ENCODE results near the gene FIGNL2.

The FIGNL2 gene

GRCh38 chr12:51836041-51836826 lies 12.3 kb downstream of the FIGNL2 start:
- Histone ChIP-seq H3K4me3 (ENCODE audit: low read depth, low read length, poor library complexity, severe bottlenecking) (no peak overlapping the region), H3K9me3 (ENCODE audit: low read length) (no peaks in the 10 kb centered on the region), H3K27me3 (ENCODE audit: insufficient read depth, low read length) (0 out of 2 replicates have a peak, but pooled peaks cover 6% of the 10 kb centered on the region), H3K27ac (ENCODE audit: low read depth, low read length, poor library complexity, severe bottlenecking) (no peak overlapping the region), H2AFZ (ENCODE audit: low read length) (no peak overlapping the region), H3F3A (ENCODE audit: insufficient read depth, low read length) (no peaks in the 10 kb centered on the region), H3K4me1 (ENCODE audit: insufficient read depth, low read length, severe bottlenecking) (no peaks in the 10 kb centered on the region), H3K4me2 (ENCODE audit: low read length) (no peak overlapping the region), H4K20me1 (ENCODE audit: insufficient read depth, low read length) (no peaks in the 10 kb centered on the region), H3K9ac (ENCODE audit: low read length) (no peak overlapping the region), H3K9me2 (ENCODE audit: low read depth, low read length) (no peaks in the 10 kb centered on the region), H3K36me3 (ENCODE audit: insufficient read depth, low read length) (no peaks in the 10 kb centered on the region), H3K79me2 (ENCODE audit: insufficient read depth, low read length) (no peaks in the 10 kb centered on the region)
- no peak for TF ChIP-seq EZH2 (IDR thresholded peaks at IDR 0.05; ENCODE audit: borderline replicate concordance, low read length)
- TF ChIP-seq, protein P1, sequence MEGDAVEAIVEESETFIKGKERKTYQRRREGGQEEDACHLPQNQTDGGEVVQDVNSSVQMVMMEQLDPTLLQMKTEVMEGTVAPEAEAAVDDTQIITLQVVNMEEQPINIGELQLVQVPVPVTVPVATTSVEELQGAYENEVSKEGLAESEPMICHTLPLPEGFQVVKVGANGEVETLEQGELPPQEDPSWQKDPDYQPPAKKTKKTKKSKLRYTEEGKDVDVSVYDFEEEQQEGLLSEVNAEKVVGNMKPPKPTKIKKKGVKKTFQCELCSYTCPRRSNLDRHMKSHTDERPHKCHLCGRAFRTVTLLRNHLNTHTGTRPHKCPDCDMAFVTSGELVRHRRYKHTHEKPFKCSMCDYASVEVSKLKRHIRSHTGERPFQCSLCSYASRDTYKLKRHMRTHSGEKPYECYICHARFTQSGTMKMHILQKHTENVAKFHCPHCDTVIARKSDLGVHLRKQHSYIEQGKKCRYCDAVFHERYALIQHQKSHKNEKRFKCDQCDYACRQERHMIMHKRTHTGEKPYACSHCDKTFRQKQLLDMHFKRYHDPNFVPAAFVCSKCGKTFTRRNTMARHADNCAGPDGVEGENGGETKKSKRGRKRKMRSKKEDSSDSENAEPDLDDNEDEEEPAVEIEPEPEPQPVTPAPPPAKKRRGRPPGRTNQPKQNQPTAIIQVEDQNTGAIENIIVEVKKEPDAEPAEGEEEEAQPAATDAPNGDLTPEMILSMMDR (IDR thresholded peaks at IDR 0.05; ENCODE audit: low read length) = no peak

DNA sequence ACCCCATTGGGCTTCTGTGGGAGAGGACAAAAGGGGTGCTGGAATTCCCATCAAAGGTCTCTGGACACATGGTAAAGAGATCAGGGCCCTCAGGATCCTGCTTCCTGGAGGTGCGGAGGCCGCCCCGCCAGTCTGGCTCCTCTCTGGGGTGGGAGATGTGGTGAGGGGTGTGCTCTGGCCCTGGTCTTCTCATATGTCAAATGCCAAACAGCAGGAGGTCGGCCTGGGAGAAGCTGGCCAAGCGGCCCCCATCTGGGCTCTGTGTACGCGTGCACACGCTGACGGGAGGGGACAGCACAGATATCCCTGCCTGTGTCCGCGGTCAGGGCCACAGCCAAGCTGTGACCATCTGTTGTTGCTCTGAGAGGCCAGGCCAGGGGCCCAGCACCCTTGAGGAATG lies 14.1 kb downstream of the FIGNL2 start:
- H3K9ac ChIP-seq (ENCODE audit: low read length) = no peak overlapping the region
- no peak overlapping the region for H3K4me2 ChIP-seq (ENCODE audit: low read length)
- no peaks in the 10 kb centered on the region for H3K9me2 ChIP-seq (ENCODE audit: low read depth, low read length)
- TF ChIP-seq, protein P1 (IDR thresholded peaks at IDR 0.05; ENCODE audit: low read length) = no peak
- no peak for TF ChIP-seq EZH2 (IDR thresholded peaks at IDR 0.05; ENCODE audit: borderline replicate concordance, low read length)
- H4K20me1 ChIP-seq (ENCODE audit: insufficient read depth, low read length) = no peaks in the 10 kb centered on the region
- H3K9me3 ChIP-seq (ENCODE audit: low read length) = no peaks in the 10 kb centered on the region
- H3K79me2 ChIP-seq (ENCODE audit: insufficient read depth, low read length) = no peaks in the 10 kb centered on the region
- H3K27me3 ChIP-seq (ENCODE audit: insufficient read depth, low read length) = 0 out of 2 replicates have a peak, but pooled peaks cover 6% of the 10 kb centered on the region
- no peak overlapping the region for H3K4me3 ChIP-seq (ENCODE audit: low read depth, low read length, poor library complexity, severe bottlenecking)
- no peak overlapping the region for H2AFZ ChIP-seq (ENCODE audit: low read length)
- H3K36me3 ChIP-seq (ENCODE audit: insufficient read depth, low read length) = no peaks in the 10 kb centered on the region
- H3K4me1 ChIP-seq (ENCODE audit: insufficient read depth, low read length, severe bottlenecking) = no peaks in the 10 kb centered on the region
- no peak overlapping the region for H3K27ac ChIP-seq (ENCODE audit: low read depth, low read length, poor library complexity, severe bottlenecking)
- no peaks in the 10 kb centered on the region for H3F3A ChIP-seq (ENCODE audit: insufficient read depth, low read length)

DNA sequence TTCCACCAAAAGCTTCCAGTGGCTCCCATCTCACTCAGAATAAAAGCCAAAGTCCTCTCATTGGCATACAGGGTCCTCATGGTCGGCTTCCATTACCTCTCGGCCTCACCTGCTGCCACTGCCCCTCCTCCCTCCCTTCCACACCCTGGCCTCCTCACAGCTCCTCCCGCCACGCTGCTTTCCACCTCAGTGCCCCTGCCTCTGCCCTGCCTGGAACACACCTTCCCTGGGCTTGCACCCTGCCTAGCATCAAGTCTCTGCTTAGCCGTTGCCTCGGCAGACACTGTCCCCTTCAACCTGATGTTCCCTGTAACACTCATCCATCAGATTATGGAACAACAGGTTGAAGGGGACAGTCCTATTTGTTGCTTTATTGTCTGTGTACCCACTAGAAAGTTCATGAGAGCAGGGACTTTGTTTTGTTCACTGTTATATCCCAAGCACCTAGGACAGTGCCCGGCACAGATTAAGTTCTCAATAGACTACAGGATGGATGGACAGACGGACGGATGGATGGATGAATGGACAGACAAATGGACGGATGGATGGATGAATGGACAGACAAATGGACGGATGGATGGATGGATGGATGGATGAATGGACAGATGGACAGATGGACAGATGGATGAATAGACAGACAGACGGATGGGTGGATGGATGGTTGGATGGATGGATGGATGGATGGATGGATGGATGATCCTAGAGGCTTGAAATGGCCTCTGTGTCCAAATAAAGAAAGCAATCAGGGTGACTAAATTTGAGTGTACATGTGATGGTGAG lies 14.9 kb downstream of the FIGNL2 start:
- Histone ChIP-seq H3K4me1 (ENCODE audit: insufficient read depth, low read length, severe bottlenecking) (no peaks in the 10 kb centered on the region), H3K27me3 (ENCODE audit: insufficient read depth, low read length) (0 out of 2 replicates have a peak, but pooled peaks cover 8% of the 10 kb centered on the region), H2AFZ (ENCODE audit: low read length) (no peak overlapping the region), H3K9me2 (ENCODE audit: low read depth, low read length) (no peaks in the 10 kb centered on the region), H4K20me1 (ENCODE audit: insufficient read depth, low read length) (no peaks in the 10 kb centered on the region), H3K4me3 (ENCODE audit: low read depth, low read length, poor library complexity, severe bottlenecking) (no peak overlapping the region), H3K27ac (ENCODE audit: low read depth, low read length, poor library complexity, severe bottlenecking) (no peak overlapping the region), H3K9ac (ENCODE audit: low read length) (no peak overlapping the region), H3K4me2 (ENCODE audit: low read length) (no peak overlapping the region), H3K9me3 (ENCODE audit: low read length) (no peaks in the 10 kb centered on the region), H3K36me3 (ENCODE audit: insufficient read depth, low read length) (no peaks in the 10 kb centered on the region), H3F3A (ENCODE audit: insufficient read depth, low read length) (no peaks in the 10 kb centered on the region), H3K79me2 (ENCODE audit: insufficient read depth, low read length) (no peaks in the 10 kb centered on the region)
- TF ChIP-seq, protein P1 (IDR thresholded peaks at IDR 0.05; ENCODE audit: low read length) = no peak
- TF ChIP-seq EZH2 (IDR thresholded peaks at IDR 0.05; ENCODE audit: borderline replicate concordance, low read length) = no peak

Measured in OCI-LY1 (cell line).